Measurements from ENCODE around the gene GSTM1.

DNA sequence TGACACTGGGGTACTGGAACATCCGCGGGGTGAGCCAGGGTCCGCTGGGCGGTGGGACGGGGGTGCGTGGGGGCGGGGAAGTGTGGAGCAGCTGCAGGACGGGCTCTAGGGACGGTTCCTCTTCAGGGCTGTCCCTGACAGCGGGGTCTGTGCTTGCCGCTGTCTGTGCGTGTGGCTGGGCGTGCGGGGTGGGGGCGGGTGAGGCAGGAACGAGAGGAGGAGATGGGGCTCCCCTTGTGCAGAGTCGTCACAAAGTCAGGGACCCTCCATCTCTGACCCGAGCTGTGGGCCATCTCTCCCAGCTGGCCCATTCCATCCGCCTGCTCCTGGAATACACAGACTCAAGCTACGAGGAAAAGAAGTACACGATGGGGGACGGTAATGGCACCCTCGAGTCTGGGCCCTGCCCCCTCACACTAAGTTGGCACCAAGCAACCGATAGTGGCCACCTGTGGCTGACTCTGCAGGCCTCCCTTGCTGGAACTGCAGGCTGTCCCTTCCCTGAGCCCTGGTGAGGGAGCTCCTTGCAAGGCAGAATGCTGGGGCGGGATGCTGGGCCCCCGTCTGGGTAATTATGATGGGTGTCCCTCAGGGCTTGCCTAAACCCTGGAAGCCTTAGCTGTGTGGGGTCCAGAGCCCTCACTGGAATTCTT is 19.4 kb upstream of the GSTM1 start:
- TF ChIP-seq, protein P1, sequence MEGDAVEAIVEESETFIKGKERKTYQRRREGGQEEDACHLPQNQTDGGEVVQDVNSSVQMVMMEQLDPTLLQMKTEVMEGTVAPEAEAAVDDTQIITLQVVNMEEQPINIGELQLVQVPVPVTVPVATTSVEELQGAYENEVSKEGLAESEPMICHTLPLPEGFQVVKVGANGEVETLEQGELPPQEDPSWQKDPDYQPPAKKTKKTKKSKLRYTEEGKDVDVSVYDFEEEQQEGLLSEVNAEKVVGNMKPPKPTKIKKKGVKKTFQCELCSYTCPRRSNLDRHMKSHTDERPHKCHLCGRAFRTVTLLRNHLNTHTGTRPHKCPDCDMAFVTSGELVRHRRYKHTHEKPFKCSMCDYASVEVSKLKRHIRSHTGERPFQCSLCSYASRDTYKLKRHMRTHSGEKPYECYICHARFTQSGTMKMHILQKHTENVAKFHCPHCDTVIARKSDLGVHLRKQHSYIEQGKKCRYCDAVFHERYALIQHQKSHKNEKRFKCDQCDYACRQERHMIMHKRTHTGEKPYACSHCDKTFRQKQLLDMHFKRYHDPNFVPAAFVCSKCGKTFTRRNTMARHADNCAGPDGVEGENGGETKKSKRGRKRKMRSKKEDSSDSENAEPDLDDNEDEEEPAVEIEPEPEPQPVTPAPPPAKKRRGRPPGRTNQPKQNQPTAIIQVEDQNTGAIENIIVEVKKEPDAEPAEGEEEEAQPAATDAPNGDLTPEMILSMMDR (IDR thresholded peaks at IDR 0.05; ENCODE audit: insufficient read depth, low read depth, low read length), result no peak
- no peak for TF ChIP-seq EZH2 (IDR thresholded peaks at IDR 0.05; ENCODE audit: insufficient read depth, low read length)

All from astrocyte (in vitro differentiated cells and primary cell).